HPDE6-E6E7 (cell line): ENCODE measurements around the gene ATP6V1G1.
"Not testable (repeated sequence)": the region's sequence is repeated elsewhere in the genome, so short reads cannot be mapped to it uniquely, and the experiment has no call there.

Source experiments
- DNase-seq: peaks from one replicate; pipeline ENCODE4 v3.0.0; 2011; ENCODE audit warnings: missing footprints; ENCODE audit errors: extremely low spot score

The ATP6V1G1 gene

DNA sequence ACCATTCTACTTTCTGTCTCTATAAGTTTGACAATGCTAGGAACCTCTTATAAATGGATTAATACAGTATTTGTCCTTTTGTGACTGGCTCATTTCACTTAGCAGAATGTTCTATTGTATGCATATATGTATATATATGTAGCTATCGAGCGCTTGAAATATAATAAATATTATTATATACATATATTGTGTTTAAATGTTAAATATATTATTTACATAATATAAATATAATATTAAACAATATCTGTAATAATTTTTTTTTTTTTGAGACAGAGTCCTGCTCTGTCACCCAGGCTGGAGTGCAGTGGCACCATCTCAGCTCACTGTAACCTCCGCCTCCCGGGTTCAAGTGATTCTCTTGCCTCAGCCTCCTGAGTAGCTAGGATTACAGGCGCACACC is 9.4 kb upstream of the ATP6V1G1 start:
- not testable (repeated sequence) for DNase-seq

DNA sequence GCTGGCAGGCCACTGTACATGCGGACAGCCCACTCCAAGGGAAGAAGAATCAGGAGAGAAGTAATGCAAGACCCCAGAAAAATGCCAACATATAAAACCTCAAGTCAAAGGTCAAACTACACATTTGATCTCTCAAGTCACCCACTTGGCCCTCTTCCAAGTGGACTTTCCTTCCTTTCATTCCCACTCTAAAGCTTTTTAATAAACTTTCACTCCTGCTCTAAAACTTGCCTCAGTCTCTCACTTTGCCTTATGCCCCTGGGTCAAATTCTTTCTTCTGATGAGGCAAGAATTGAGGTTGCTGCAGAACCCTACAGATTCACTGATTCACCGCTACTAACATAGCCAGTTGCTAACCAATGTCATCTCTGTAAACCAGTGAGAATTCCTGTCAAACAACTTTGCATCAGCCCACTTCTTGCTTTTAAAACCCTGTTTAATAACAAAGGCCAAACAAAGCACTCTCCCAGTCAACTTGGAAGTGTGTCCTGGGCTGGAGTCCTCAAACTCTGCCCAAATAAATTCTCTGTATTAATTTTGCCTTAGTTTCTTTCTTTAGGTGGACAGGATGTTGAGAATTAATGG is 6.9 kb upstream of the ATP6V1G1 start:
- no peak for DNase-seq

DNA sequence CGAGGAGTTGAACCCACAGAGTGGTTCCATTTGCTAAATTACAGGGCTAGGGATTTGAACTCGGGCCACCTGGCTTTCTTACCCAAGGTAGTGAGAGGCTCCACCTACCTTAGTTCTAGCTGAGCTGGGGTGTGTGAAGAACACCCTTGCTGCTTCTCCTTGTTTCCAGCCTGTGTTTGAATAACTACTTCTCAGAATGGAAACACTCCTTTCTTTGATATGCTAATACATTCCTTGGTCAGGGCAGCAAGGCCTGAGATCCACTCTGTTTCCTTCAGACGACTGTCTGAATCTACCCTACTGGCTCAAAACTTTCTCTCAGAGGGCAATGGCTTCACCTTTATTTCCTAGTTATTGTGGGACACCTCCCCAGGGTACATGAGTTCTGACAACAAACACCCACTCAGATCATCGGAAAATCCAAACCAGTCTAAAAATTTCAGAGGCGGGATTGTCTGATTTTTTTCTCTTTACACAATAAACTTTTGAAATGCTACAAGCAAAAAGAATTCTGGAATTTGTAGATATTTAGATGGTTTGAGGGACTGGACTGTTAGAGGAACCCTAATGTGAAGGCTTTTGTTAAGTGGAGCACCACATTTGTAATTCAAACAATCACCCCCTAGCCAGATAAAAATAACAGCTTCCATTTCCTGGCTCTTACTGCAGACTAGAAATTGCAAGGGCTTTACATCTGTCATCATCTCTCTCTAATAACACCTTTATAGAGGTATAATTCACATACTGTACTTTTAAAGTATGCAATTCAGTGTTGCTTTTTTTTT is 4.0 kb upstream of the ATP6V1G1 start:
- DNase-seq = no peak

DNA sequence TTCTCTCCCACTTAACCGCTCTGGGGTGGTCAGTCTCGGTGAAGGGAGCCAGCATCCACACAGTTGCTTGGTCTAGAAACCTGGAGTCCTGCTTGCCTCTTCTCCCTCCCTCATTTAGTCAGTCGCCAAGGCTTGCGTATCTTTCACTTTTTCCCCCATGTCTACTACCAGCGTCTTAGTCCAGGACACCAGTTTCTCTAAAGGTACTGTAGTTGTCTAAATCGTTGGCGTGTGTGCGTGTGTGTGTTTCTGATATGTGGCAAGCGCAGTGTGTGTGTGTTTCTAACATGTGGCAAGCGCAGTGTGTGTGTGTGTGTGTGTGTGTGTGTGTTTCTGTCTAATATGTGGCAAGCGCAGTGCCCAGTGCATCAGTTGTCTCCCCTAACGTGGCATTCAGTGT is 641 bp downstream of the ATP6V1G1 start:
- no peak for DNase-seq

DNA sequence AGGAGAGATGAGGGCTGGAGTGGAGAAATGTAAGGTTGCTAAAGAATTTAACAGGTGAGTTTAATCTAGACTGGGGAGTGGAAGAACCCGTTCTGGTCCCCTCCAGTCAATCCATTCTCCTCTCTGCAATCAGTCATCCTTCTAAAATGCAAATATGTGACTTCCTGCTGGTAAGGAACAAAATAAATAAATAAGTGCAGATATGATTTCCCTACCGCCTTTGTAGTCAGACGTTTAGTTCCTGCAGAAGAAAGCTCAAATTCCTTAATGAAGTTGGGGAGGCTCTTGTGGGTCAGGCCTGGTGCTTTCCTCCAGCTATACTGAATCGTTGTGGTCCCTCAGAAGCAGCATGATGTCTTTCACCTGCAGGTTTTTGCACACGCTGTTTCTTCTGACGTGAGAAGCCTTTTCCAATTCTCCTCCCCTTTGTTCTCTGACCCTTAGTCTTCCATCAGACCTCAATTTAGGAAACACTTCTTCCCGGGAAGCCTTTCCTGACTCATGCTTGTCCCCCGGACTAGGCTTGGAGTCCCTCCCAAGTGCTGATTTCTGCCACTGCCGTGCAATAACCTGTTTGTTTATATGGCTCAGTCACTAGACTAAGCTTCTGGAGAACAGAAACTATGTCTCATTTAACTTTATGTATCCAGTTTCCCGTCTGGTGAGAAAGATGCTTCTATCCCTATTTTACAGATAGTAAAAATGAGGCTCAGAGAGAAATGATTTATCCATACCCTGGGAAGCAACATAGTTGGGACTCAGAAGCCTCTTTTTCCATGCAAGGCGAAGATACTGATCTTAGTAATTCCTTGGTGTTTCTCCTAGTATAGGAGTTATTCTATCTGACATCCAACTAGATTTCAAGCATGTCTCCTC is 1.3 kb downstream of the ATP6V1G1 start:
- DNase-seq = no peak

DNA sequence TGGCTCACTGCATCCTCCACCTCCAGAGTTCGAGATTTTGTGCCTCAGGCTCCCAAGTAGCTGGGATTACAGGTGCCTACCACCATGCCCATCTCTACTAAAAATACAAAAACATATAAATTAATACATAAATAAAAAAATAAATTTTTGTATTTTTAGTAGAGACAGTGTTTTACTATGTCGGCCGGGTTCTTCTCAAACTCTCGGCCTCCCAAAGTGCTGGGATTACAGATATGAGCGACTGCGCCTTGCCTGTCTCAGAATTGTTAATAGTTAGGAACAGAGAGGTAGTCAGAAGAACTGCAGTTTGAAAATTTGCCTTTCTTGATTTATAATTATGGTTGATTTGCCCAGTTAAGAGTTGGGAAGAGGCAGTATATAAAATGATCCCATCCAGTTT is 2.8 kb downstream of the ATP6V1G1 start:
- DNase-seq = no peak

DNA sequence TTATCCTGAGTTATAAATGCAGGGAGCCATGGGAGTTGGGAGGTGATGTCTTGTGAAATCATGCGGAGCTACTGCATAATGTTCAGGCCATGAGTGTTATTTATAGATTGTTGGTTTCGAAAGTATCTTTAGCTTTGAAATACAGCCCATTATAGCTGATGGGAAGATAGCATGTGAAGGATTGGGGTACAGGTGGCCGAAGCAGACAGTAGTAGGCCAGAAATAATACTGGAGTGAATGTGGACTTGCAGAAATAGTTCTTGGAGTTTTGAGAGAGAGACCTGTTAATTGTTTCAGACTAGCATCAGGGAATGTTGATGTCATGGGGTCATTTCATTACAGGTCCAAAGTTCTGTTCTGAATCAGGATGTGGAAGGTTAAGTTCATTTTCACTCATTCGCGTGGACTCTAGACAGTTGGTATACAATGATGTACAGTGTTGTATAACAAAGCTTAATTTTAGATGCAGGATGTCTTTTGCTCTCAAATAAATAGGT is 3.8 kb downstream of the ATP6V1G1 start:
- no peak for DNase-seq

DNA sequence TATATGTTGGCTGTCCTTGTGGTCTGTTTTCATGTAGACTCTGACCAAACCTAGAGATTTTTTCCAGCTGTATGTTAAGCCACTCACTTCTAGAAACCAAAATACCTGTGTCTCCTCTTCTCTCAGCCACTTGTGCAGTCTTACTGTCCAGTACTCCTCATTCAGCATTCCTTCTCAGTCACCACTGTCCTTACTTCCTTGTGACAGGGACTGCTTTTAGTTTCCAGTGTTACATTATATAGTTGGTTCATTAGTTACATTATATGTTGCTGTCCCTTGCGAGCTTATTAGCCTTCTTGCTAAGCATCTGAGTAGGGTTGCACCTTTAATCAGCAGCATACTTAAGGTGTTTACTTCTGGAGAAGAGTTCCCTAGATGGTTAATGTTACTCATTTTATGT is 4.3 kb downstream of the ATP6V1G1 start:
- DNase-seq = no peak

DNA sequence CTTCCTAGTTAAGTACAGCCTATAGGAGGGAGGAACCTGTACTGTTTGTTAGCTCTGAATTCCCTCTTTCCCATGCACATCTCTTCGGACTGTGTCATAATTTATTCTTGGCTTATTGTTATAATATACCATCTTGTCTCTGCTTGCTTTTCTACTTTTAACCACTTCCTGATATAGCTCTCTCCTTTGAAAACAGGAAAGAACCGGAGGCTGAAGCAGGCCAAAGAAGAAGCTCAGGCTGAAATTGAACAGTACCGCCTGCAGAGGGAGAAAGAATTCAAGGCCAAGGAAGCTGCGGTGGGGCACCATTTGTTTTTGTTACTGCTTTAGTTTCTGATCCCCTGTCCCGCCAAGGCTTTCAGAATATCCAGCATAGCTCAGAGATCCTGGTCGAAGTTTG is 4.8 kb downstream of the ATP6V1G1 start:
- DNase-seq = peak; percentile 50

DNA sequence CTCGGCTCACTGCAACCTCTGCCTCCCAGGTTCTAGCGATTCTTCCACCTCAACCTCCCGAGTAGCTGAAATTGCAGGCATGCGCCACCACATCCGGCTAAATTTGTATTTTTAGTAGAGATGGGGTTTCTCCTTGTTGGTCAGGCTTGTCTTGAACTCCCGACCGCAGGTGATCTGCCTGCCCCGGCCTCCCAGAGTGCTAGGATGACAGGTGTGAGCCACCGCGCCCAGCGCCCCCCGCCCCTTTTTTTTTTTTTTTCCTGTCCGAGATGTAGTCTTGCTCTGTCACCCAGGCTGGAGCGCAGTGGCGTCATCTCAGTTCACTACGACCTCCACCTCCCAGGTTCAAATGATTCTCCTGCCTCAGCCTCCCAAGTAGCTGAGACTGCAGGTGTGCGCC is 6.6 kb downstream of the ATP6V1G1 start:
- no peak for DNase-seq

DNA sequence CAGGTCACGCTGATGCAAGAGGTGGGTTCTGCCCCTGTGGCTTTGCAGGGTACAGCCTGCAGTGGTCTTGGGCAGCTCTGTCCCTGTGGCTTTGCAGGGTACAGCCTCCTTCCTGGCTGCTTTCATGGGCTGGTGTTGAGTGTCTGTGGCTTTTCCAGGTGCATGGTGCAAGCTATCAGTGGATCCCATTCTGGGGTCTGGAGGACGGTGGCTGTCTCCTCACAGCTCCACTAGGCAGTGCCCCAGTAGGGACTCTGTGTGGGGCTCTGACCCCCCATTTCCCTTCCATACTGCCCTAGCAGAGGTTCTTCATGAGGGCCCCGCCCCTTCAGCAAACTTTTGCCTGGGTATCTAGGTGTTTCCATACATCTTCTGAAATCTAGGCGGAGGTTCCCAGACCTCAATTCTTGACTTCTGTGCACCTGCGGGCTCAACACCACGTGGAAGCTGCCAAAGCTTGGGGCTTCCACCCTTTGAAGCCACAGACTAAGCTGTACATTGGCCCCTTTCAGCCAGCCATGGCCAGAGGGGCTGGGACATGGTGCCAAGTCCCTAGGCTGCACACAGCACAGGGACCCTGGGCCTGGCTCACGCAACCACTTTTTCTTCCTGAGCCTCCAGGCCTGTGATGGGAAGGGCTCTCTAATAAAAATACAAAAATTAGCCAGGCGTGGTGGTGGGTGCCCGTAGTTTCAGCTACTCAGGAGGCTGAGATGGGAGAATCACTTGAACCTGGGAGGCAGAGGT is 13.1 kb downstream of the ATP6V1G1 start:
- DNase-seq = not testable (repeated sequence)

DNA sequence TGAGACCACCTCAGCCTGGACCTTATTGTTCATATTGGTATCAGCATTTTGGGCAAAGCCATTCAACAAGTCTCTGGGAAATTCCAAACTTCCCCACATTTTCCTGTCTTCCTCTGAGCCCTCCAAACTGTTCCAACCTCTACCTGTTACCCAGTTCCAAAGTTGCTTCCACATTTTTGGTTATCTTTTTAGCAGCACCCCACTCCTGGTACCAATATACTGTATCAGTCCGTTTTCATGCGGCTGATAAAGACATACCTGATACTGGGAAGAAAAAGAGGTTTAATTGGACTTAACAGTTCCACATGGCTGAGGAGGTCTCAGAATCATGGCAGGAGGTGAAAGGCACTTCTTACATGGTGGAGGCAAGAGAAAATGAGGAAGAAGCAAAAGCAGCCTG is 14.2 kb downstream of the ATP6V1G1 start:
- DNase-seq = not testable (repeated sequence)

DNA sequence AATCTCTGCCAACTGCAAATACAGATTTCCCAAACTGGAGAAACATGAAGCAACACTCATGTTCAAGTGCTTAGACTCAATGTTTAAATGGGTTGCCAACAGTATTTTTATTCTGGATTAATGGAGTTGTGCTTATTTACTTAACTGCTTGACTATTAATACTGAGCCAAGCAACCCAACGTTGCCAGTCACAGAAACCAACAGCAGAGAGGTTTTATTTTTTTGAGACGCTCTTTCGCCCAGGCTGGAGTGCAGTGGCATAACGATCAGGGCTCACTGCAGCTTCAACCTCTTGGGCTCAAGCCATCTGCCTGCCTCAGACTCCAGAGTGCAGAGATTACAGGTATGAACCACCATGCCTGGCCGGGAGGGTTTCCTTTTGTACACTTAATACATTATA is 15.1 kb downstream of the ATP6V1G1 start:
- DNase-seq = no peak

DNA sequence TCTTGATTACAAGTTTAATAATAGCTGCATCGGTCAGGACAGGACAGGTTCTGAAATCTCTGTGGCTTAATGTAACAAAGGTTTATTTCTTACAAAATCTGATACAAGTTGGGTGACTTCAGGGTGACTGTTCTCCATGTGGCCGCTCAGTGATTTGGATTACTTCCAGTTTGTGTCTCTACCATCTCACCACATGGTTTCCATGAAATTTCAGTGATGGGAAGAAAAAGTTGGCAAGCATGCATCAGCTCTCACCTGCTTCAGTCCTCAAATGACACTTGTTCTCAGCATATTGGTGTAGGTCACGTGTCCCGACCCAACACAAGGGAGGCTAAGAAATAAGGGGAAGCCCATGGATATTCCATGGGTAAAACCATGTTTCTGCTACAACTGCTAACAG is 15.7 kb downstream of the ATP6V1G1 start:
- no peak for DNase-seq

DNA sequence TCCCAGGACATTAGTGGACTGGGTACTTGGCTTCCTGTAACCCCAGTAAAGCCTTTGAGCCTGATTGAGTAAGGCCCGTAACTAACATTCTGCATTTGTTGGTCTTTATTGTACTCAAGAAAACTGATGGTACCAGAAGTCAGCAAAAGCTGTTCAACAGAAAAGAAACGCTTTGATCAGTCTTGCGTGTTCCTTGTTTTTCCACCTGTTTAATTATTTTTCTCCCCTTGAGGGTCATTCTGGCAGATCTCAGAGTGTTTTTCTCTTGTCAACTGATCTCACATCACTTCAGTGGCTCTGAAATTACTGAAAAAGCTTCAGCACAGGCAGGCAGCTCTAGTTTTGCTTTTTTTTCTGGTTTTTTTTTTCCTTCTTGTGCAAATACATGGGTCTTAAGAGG is 17.4 kb downstream of the ATP6V1G1 start:
- DNase-seq = no peak

DNA sequence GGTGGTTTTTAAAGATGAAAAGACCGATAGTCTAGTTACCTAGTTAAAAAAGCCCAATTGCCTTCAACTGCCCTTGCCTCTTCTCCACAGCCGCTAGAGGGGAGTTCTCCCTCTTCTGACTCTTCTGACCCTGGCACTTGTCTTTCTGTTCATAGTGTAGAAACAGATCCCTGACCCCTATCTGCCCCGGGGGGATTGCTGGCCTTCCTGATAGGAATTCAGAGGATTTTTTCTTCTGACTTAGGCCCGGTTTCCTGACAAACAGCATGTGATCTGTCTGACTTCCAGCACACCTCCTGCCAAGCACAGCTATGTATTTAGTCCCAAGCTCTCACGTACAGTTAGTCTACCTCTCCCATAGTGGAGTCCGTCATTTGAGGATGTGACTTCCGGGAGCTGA is 18.5 kb downstream of the ATP6V1G1 start:
- DNase-seq = no peak

DNA sequence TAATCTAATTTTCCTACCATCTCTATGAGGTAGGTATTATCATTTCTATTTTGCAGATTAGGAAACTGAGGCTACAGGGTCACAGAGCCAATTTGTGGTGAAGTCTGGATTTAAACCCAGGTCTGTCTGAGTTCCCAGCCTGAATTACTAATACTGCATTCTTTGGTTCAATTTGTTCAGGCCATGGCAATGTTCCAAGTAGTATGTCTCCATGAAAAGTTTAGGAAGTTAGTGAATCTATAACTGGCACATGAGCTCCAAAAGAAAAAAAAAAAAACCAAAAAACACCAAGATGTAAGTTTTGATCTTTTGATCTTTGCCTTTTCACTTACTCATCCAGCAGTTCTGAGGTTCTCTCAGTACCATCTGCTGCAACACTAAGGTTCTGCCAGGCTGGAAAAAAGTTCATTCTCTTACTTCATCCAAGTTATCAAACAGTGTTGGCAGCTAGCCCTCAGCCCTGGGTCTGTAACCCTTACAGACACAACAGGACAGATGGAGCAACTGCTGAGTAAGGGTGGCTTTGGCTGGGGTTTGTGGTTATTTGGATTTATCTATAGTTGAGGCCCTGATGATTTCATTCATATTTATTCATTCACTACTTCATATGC is 19.1 kb downstream of the ATP6V1G1 start:
- no peak for DNase-seq

DNA sequence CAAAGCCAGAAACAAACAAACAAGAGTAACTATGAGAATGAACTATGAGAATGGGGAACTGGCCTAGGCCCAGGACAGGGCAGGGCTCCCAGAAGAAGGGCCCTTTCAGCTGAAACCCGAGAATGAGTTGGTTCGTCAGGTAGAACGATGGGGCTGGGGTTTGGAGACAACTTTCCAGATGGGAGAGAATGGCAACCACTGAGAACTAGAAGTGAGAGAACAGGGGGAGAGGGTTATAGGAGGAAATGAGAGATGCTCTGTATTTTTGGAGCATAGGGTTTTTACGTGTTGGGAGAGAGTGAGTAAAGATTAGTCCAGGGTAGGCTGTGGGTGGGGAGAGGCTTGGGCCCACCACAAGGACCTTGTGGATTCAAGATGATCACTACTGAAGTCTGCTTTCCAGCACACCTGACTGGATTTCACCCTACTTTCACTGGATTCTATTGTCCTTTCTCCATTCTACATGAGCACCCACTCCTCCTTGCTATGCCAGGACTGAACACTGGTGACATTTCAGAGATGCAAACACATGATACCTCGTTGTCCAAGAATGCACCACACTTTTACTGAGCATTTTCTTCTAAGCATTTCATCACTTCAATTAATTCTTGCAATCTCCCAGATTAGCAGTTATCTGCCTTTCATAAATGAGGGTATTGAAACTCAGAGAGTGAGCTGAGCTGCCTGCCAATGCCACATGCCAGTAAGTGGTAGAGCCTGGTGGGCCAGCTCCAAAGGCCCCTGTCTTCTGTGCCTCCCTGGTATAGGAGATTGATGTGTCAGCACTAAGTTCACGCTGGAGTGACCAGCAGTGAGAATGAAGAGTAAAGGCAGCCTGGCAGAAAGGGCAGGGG is 20.3 kb downstream of the ATP6V1G1 start:
- DNase-seq = no peak

DNA sequence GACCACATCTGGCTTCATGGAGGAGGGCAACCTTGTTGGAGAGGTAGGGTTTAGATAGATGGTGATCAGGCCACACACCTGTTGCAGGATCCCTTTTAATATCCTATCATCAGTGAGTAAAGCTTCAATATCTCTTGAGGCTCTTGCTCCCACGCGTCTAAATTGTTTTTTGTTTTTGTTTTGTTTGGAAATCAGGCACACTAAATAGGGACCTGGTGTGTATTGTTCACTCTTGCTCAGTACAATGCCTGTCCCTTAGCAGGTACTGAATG is 20.9 kb downstream of the ATP6V1G1 start:
- no peak for DNase-seq

DNA sequence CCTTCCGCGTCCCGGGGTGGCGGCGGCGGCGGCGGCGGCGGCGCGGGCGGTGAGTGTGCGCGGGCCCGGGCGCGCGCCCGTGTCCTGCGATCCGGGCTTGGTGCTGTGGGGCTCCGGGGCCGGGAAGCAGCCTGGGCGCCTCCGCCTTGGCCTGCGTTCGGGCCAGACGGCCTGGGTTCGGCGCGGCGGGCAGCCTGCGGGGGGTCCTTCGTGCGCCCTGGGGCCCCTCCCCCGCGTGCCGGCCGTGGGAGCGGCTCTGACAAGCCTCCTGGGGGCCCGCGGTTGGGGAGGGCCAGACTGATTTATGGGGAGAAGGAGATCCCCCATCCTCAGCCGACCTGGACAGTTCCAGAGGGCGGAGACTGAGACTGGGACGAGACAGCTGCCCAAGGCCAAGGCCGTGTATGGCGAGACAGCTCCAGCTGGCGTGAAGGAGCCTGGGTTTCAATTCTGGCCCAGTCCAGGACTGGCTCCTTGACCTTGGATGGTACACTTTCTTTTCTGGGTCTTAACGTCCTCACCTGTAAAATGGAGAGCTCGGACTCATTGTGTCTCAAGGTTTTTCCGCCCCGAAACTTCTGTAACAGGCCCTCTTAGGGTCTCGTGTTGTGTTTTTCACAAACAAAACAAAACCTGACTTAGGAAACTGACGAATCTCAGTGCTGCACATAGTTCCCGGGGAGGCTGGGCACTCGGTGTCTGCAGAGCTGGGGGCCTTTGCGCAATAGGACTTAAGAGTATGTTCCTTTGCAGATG is 24.1 kb downstream of the ATP6V1G1 start:
- DNase-seq = peak; percentile 40
